MM.1S (cell line): ENCODE measurements around the gene BCCIP.

Source experiments
- DNase-seq: peaks from one replicate; pipeline ENCODE4 v3.0.0-alpha.2; 2015
- H2AFZ ChIP-seq: fragments of 300-600 bp; sonication (generic); 2 replicates; pipeline ENCODE4 v1.6.0; 2016; ENCODE audit warnings: antibody characterized with exemption, low read length
- H3F3A ChIP-seq: fragments of 300-600 bp; sonication (generic); 2 replicates; pipeline ENCODE4 v1.6.1; 2016; ENCODE audit warnings: mild to moderate bottlenecking, antibody characterized with exemption, low read length, moderate library complexity, mixed read lengths; ENCODE audit not compliant: insufficient read depth
- H3K27ac ChIP-seq: fragments of 300-600 bp; sonication (generic); 2 replicates; pipeline ENCODE4 v1.5.1; 2016; ENCODE audit warnings: mild to moderate bottlenecking, low read length
- H3K27me3 ChIP-seq: fragments of 300-600 bp; sonication (generic); replicated peaks from 2 replicates; pipeline ENCODE4 v1.6.0; 2016; ENCODE audit warnings: low read length; ENCODE audit not compliant: insufficient read depth
- H3K36me3 ChIP-seq: fragments of 300-600 bp; sonication (generic); replicated peaks from 2 replicates; pipeline ENCODE4 v1.6.1; 2016; ENCODE audit warnings: mild to moderate bottlenecking, low read length, mixed read lengths; ENCODE audit not compliant: insufficient read depth
- H3K4me1 ChIP-seq: fragments of 300-600 bp; sonication (generic); 2 replicates; pipeline ENCODE4 v1.6.1; 2016; ENCODE audit warnings: low read length, mixed read lengths
- H3K4me2 ChIP-seq: fragments of 300-600 bp; sonication (generic); 2 replicates; pipeline ENCODE4 v1.6.0; 2016; ENCODE audit warnings: low read depth, low read length
- H3K4me3 ChIP-seq: fragments of 300-600 bp; sonication (generic); 2 replicates; pipeline ENCODE4 v1.5.1; 2016; ENCODE audit warnings: low read length, mixed read lengths
- H3K79me2 ChIP-seq: fragments of 300-600 bp; sonication (generic); 2 replicates; pipeline ENCODE4 v1.6.1; 2016; ENCODE audit warnings: mixed run types, low read length, mixed read lengths
- H3K9ac ChIP-seq: fragments of 300-600 bp; sonication (generic); 2 replicates; pipeline ENCODE4 v1.6.1; 2016; ENCODE audit warnings: low read length, mixed read lengths
- H3K9me2 ChIP-seq: fragments of 300-600 bp; sonication (generic); replicated peaks from 2 replicates; pipeline ENCODE4 v1.6.1; 2016; ENCODE audit warnings: mild to moderate bottlenecking, low read length, mixed read lengths; ENCODE audit not compliant: insufficient read depth
- H3K9me3 ChIP-seq: fragments of 300-600 bp; sonication (generic); replicated peaks from 2 replicates; pipeline ENCODE4 v1.6.1; 2016; ENCODE audit warnings: mild to moderate bottlenecking, low read length, mixed read lengths; ENCODE audit not compliant: insufficient read depth
- H4K20me1 ChIP-seq: fragments of 300-600 bp; sonication (generic); 2 replicates; pipeline ENCODE4 v1.6.1; 2016; ENCODE audit warnings: mild to moderate bottlenecking, low read length, moderate library complexity, mixed read lengths; ENCODE audit not compliant: insufficient read depth
- EZH2 ChIP-seq: fragments of 300-600 bp; sonication (generic); optimal IDR thresholded peaks from 2 replicates; pipeline ENCODE3; 2017; ENCODE audit warnings: low read depth, mild to moderate bottlenecking, antibody characterized with exemption, low read length, mixed read lengths
- EZH2phosphoT487 ChIP-seq: fragments of 300-600 bp; sonication (generic); IDR thresholded peaks from 2 replicates; pipeline ENCODE4 v1.6.1; 2018; ENCODE audit warnings: antibody characterized with exemption, low read length
- TF ChIP-seq, protein P1 (sequence below): fragments of 300-600 bp; sonication (generic); IDR thresholded peaks from 2 replicates; pipeline ENCODE4 v1.5.1; 2016; ENCODE audit warnings: antibody characterized with exemption, low read length, mixed read lengths

Gene BCCIP

GRCh38 chr10:125840955-125841354 lies 17.6 kb downstream of the BCCIP start:
- Histone ChIP-seq H3K4me2 (no peak overlapping the region), H2AFZ (no peak overlapping the region), H3K9me3 (no peaks in the 10 kb centered on the region), H3K4me1 (no peaks in the 10 kb centered on the region), H4K20me1 (no peaks in the 10 kb centered on the region), H3K4me3 (no peak overlapping the region), H3K27ac (no peak overlapping the region), H3K79me2 (no peaks in the 10 kb centered on the region), H3K9ac (no peak overlapping the region), H3K27me3 (no peaks in the 10 kb centered on the region), H3K36me3 (0 out of 2 replicates have a peak, but pooled peaks cover 2% of the 10 kb centered on the region), H3F3A (no peaks in the 10 kb centered on the region), H3K9me2 (no peaks in the 10 kb centered on the region)
- TF ChIP-seq EZH2 = no peak
- no peak for TF ChIP-seq EZH2phosphoT487
- TF ChIP-seq, protein P1, sequence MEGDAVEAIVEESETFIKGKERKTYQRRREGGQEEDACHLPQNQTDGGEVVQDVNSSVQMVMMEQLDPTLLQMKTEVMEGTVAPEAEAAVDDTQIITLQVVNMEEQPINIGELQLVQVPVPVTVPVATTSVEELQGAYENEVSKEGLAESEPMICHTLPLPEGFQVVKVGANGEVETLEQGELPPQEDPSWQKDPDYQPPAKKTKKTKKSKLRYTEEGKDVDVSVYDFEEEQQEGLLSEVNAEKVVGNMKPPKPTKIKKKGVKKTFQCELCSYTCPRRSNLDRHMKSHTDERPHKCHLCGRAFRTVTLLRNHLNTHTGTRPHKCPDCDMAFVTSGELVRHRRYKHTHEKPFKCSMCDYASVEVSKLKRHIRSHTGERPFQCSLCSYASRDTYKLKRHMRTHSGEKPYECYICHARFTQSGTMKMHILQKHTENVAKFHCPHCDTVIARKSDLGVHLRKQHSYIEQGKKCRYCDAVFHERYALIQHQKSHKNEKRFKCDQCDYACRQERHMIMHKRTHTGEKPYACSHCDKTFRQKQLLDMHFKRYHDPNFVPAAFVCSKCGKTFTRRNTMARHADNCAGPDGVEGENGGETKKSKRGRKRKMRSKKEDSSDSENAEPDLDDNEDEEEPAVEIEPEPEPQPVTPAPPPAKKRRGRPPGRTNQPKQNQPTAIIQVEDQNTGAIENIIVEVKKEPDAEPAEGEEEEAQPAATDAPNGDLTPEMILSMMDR = no peak
- DNase-seq = no peak

GRCh38 chr10:125843603-125844329 lies 20.4 kb downstream of the BCCIP start:
- no peaks in the 10 kb centered on the region for H3K36me3 ChIP-seq
- no peak overlapping the region for H3K4me3 ChIP-seq
- H3K27me3 ChIP-seq = no peaks in the 10 kb centered on the region
- no peaks in the 10 kb centered on the region for H3K9me3 ChIP-seq
- H3F3A ChIP-seq = no peaks in the 10 kb centered on the region
- no peak for DNase-seq
- peaks cover 8% of the 10 kb centered on the region for H3K4me1 ChIP-seq
- no peak overlapping the region for H3K4me2 ChIP-seq
- H3K9ac ChIP-seq = no peak overlapping the region
- H4K20me1 ChIP-seq = no peaks in the 10 kb centered on the region
- no peak overlapping the region for H3K27ac ChIP-seq
- no peaks in the 10 kb centered on the region for H3K79me2 ChIP-seq
- H2AFZ ChIP-seq = no peak overlapping the region
- TF ChIP-seq, protein P1 = no peak
- no peak for TF ChIP-seq EZH2
- TF ChIP-seq EZH2phosphoT487 = no peak
- H3K9me2 ChIP-seq = no peaks in the 10 kb centered on the region

DNA sequence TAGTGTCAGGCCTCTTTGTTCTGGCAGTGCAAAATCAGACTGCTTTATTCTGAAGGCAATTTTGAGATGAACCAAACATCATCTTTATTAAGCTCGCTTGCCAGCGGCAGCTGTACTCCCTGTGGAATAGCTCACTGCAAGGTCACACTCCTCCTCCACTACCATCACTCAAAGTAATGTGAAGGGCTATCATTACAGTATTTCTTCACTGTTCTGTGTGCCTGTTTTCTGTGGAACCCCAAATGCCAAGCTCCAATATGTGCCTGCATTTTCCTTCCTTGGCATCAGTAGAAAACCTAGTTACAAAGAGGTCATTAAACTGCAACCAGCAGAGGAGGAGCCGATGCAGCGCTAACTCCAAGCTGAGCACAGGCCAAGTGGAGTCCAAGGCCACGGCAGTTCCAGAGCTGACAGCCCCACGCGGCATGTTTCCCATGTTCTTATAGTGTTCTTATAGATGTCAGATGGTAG lies 21.4 kb downstream of the BCCIP start:
- Histone ChIP-seq H3K4me2 (no peak overlapping the region), H3K4me3 (no peak overlapping the region), H3K79me2 (no peaks in the 10 kb centered on the region), H3K36me3 (no peaks in the 10 kb centered on the region), H3K4me1 (peaks cover 8% of the 10 kb centered on the region), H4K20me1 (no peaks in the 10 kb centered on the region), H3K9me2 (no peaks in the 10 kb centered on the region), H3K9me3 (no peaks in the 10 kb centered on the region), H3K9ac (no peak overlapping the region), H2AFZ (no peak overlapping the region), H3F3A (no peaks in the 10 kb centered on the region), H3K27me3 (no peaks in the 10 kb centered on the region), H3K27ac (no peak overlapping the region)
- TF ChIP-seq, protein P1 = no peak
- TF ChIP-seq EZH2phosphoT487 = no peak
- TF ChIP-seq EZH2 = no peak
- DNase-seq = no peak
